Measurements from ENCODE around the gene GNAL. TPM values are rescaled to one million over a fixed set of nuclear protein-coding genes. Genes with fewer than 3 reads are reported as not detected.

GNAL gene
- total RNA-seq, 1 donor from 2014 or later = 26.8 TPM

DNA sequence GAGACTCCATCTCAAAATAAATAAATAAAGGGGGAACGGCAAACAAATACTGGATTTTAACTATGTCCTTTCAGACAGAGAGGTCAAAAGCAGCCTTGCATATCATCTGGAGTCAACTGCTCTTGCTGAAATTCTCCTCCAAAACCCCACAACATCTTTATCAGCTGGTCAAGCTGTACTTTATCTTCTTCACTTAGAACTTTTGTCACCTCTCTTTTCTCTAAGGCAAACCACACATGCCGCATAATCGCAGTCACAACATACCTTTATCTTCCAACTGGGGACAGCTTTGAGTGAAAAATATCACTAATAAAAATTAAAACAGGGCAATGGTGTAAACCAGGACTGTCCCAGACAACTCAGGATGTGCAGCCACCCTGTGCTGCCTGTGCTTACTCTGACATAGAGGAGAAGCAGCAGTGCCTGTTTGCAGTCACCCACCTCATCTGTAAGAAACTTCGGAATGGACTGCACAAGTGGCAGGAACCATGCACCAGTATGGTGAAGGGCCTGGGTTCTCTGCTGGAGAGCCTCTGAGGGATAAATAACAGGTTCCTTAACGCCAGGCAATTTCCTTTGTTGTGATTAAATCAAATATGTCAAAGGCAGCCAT, 212.9 kb downstream of the GNAL start:
- no peak overlapping the region for H3K4me3 Mint-ChIP-seq
- H3K27ac Mint-ChIP-seq = no peak overlapping the region
- H3K9me3 ChIP-seq (ENCODE audit: low read depth) = no peaks in the 10 kb centered on the region
- H3K4me2 ChIP-seq = no peak overlapping the region
- H3K4me3 ChIP-seq = no peak overlapping the region
- no peak overlapping the region for H3K9ac ChIP-seq
- TF ChIP-seq EZH2 (IDR thresholded peaks at IDR 0.05) = no peak
- TF ChIP-seq, protein P1, sequence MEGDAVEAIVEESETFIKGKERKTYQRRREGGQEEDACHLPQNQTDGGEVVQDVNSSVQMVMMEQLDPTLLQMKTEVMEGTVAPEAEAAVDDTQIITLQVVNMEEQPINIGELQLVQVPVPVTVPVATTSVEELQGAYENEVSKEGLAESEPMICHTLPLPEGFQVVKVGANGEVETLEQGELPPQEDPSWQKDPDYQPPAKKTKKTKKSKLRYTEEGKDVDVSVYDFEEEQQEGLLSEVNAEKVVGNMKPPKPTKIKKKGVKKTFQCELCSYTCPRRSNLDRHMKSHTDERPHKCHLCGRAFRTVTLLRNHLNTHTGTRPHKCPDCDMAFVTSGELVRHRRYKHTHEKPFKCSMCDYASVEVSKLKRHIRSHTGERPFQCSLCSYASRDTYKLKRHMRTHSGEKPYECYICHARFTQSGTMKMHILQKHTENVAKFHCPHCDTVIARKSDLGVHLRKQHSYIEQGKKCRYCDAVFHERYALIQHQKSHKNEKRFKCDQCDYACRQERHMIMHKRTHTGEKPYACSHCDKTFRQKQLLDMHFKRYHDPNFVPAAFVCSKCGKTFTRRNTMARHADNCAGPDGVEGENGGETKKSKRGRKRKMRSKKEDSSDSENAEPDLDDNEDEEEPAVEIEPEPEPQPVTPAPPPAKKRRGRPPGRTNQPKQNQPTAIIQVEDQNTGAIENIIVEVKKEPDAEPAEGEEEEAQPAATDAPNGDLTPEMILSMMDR (IDR thresholded peaks at IDR 0.05) = no peak
- no peak for TF ChIP-seq EZH2phosphoT487 (IDR thresholded peaks at IDR 0.05)
- no peaks in the 10 kb centered on the region for H4K20me1 ChIP-seq (ENCODE audit: low read depth)
- no peak overlapping the region for H2AFZ ChIP-seq (replicated peaks)
- peaks cover 5% of the 10 kb centered on the region for H3K36me3 Mint-ChIP-seq
- H3K36me3 ChIP-seq = no peaks in the 10 kb centered on the region
- H3K79me2 ChIP-seq (ENCODE audit: low read depth) = no peaks in the 10 kb centered on the region
- H3K27me3 Mint-ChIP-seq (ENCODE audit: insufficient read depth, low read depth) = peaks cover 3% of the 10 kb centered on the region
- H3K4me1 Mint-ChIP-seq = peaks cover under 1% of the 10 kb centered on the region
- no peak for DNase-seq (ENCODE audit: low spot score)
- no peak overlapping the region for H3K27ac ChIP-seq
- H3K27me3 ChIP-seq = no peaks in the 10 kb centered on the region
- H3K4me1 ChIP-seq = no peaks in the 10 kb centered on the region
- H3K9me3 Mint-ChIP-seq = no peaks in the 10 kb centered on the region
- no peaks in the 10 kb centered on the region for H3F3A ChIP-seq (ENCODE audit: low read depth)

DNA sequence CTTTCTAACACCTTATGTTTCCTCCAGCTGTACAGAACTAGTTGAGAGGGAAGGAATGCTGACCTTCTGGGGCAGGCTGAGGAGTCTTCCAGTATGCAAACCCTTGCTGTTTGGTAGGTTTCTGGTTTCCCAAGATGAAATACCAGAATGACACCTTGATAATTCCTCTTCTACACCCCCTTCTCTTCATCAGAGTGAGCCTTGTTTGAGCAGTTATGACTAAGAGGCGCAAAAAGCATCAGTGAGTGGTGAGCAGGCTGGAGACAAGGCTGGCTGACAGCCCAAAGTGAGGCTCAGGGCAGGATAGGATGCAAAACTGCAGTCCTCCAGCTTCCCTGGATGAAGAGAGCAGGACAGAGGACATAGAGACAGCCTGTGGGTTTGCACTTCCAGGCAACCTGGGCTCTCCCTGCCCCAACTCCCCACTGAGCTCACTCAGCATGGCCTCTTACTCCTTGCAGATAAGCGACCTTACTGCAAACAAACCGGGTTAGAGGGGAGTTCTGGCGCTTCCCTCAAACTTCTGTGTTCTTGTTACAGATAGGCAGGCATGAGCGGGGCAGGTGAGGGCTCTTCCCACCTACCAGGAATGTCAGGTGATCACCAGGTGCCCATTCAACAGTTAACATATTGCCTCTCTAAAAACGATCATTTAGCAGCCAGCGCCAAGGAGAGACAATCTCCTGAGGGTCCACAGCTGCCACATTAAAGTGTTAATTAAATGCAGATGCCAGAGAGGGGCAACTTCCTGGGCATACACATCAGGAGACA, 213.6 kb downstream of the GNAL start:
- Histone ChIP-seq H2AFZ (replicated peaks) (no peak overlapping the region), H3K4me1 (no peaks in the 10 kb centered on the region), H3F3A (ENCODE audit: low read depth) (no peaks in the 10 kb centered on the region), H4K20me1 (ENCODE audit: low read depth) (no peaks in the 10 kb centered on the region), H3K27ac (no peak overlapping the region), H3K36me3 (no peaks in the 10 kb centered on the region), H3K4me2 (no peak overlapping the region), H3K79me2 (ENCODE audit: low read depth) (no peaks in the 10 kb centered on the region), H3K9me3 (ENCODE audit: low read depth) (no peaks in the 10 kb centered on the region), H3K9ac (no peak overlapping the region), H3K27me3 (no peaks in the 10 kb centered on the region), H3K4me3 (no peak overlapping the region)
- Mint-ChIP-seq H3K36me3 (peaks cover 5% of the 10 kb centered on the region), H3K9me3 (no peaks in the 10 kb centered on the region), H3K27ac (no peak overlapping the region), H3K27me3 (ENCODE audit: insufficient read depth, low read depth) (peaks cover 3% of the 10 kb centered on the region), H3K4me3 (no peak overlapping the region), H3K4me1 (peaks cover 7% of the 10 kb centered on the region)
- TF ChIP-seq, protein P1 (IDR thresholded peaks at IDR 0.05) = no peak
- no peak for TF ChIP-seq EZH2 (IDR thresholded peaks at IDR 0.05)
- no peak for TF ChIP-seq EZH2phosphoT487 (IDR thresholded peaks at IDR 0.05)
- no peak for DNase-seq (ENCODE audit: low spot score)

DNA sequence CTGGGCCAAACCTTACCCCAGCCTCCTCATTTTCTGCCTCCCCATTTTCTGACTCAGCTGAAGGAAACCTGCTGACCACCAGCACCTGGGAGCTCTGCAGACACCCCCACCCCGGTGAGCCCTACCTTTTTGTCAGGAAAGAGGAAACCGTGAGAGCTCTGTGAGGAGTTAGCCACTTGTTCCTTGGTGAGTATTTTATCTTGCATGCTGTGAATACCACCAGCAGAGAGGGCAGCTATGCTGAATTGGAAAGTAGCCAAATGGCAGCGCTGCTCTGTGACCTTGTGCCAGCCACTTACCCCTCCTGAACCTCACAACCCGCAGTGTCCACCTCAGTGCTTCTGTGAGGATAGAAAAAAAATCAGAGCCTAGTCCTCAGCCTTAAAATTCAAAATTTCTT, 216.5 kb downstream of the GNAL start:
- Mint-ChIP-seq H3K4me3 (no peak overlapping the region), H3K4me1 (peaks cover 17% of the 10 kb centered on the region), H3K36me3 (no peaks in the 10 kb centered on the region), H3K27me3 (ENCODE audit: insufficient read depth, low read depth) (peaks cover 3% of the 10 kb centered on the region), H3K27ac (no peak overlapping the region), H3K9me3 (no peaks in the 10 kb centered on the region)
- Histone ChIP-seq H3K79me2 (ENCODE audit: low read depth) (no peaks in the 10 kb centered on the region), H3K36me3 (no peaks in the 10 kb centered on the region), H3F3A (ENCODE audit: low read depth) (peaks cover 19% of the 10 kb centered on the region), H3K27ac (no peak overlapping the region), H4K20me1 (ENCODE audit: low read depth) (no peaks in the 10 kb centered on the region), H3K4me2 (no peak overlapping the region), H3K9ac (no peak overlapping the region), H3K4me3 (no peak overlapping the region), H3K4me1 (peaks cover 4% of the 10 kb centered on the region), H3K27me3 (peaks cover 11% of the 10 kb centered on the region), H3K9me3 (ENCODE audit: low read depth) (no peaks in the 10 kb centered on the region), H2AFZ (replicated peaks) (no peak overlapping the region)
- TF ChIP-seq EZH2 (IDR thresholded peaks at IDR 0.05) (no peak), EZH2phosphoT487 (IDR thresholded peaks at IDR 0.05) (no peak)
- TF ChIP-seq, protein P1 (IDR thresholded peaks at IDR 0.05) = no peak
- no peak for DNase-seq (ENCODE audit: low spot score)

All from neural progenitor cell (in vitro differentiated cells).